ENCODE results near the gene VSTM4.

DNA sequence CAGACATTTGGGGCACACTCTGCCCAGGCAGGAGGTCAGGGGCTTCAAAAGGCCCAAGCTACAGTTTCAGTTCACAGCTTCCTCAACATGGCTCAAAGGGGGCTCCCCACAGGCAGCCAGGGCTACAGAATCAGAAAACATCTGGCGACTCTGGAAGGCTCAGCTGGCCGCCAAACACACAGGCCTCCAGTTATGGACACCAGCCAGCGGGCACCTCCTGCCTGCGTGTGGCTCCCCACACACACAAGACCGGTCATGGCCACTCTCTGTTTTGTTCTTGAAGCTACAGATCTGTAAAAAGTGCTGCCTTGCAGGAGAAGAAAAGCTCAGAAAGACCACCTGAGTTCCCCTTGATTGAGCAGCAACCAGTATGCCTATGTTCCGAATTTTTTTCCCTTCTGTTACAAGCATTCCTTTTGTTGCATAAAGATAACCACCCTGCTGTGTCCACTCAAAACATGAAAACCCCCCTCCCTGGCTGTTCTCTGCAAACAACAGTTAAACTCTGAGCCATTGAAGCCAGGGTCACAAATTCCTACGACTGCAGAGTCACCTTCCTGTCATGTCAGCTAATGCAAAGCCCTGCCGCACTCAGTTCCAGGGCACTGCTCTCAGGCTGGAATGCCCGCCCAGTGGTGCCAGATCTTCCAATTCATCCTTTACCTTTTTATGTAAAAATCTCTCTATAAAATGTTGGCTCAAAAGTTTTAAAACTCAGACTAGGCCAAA, 33.6 kb downstream of the VSTM4 start:
- TF ChIP-seq, protein P1, sequence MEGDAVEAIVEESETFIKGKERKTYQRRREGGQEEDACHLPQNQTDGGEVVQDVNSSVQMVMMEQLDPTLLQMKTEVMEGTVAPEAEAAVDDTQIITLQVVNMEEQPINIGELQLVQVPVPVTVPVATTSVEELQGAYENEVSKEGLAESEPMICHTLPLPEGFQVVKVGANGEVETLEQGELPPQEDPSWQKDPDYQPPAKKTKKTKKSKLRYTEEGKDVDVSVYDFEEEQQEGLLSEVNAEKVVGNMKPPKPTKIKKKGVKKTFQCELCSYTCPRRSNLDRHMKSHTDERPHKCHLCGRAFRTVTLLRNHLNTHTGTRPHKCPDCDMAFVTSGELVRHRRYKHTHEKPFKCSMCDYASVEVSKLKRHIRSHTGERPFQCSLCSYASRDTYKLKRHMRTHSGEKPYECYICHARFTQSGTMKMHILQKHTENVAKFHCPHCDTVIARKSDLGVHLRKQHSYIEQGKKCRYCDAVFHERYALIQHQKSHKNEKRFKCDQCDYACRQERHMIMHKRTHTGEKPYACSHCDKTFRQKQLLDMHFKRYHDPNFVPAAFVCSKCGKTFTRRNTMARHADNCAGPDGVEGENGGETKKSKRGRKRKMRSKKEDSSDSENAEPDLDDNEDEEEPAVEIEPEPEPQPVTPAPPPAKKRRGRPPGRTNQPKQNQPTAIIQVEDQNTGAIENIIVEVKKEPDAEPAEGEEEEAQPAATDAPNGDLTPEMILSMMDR (conservative IDR thresholded peaks at IDR 0.05 in 1 of 2, IDR thresholded peaks at IDR 0.05 in 1 of 2; ENCODE audit: low read depth in 1 of 2, low read length in 2 of 2) = no peak
- no peak for TF ChIP-seq EZH2 (IDR thresholded peaks at IDR 0.05; ENCODE audit: low read length, missing control alignments)
